Stimulated activated CD4-positive, alpha-beta T cell treated with anti-CD3 and anti-CD28 coated beads, Interleukin-1b, Interleukin-23, amount 100 ng/mL, for 1 hour (primary cell): ENCODE data around the gene CSTF2T.
"Not testable (repeated sequence)": the region's sequence is repeated elsewhere in the genome, so short reads cannot be mapped to it uniquely, and the experiment has no call there.

Source experiments
- DNase-seq, 2 donors: peaks; one replicate each; pipeline ENCODE4 v3.0.0-alpha.2; 2020; ENCODE audit warnings: low read depth in 2 of 2

Gene CSTF2T

DNA sequence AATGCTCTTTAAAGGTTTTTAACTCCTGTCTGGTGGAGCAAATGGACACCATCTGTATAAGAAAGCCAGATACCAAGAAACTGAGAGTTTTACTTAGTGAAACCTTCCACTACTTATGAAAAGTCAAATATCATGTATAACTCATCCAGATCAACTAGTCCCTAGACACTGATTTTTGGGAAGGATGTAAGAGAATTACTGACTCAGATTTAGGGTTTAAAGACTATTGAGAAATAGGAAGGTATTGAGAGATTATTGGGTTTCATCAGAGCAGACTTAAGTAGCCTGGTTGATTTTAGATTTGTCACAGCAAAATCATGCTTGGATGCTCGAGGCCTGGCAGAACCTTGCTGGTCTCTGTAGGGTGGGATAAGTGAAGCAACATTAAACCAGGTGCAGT is 3.1 kb downstream of the CSTF2T start:
- DNase-seq = no peak

DNA sequence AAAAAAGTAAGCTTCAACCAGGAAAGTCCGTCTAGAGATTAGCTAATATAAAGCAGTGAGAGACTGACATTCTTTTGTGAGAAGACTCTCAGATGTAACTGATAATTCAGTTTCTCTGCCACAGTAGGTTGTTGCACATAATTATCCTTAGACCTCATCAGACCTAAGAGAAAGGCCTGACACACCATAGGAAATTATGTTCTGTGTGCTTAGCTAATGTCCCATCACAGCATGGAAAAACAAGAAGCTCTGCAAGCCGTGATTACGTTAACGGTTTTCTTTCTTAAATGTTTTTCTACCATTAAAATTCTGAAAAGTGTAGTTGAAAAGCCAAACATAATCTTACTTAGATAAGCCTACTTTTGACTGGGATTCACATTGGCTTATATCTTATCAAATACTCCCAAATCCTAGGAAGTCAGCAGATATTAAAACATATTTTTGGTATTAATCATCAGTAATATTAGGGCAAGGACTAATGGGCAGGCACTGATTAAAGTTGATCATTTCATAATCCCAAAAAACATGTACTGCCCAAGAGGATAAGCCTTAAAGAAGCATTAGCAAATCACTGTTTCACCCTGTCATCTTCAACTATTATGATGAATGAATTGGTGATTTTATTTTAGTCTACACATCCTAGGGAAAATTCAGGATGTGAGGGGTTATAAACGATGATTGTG is 5.2 kb downstream of the CSTF2T start:
- DNase-seq = no peak

DNA sequence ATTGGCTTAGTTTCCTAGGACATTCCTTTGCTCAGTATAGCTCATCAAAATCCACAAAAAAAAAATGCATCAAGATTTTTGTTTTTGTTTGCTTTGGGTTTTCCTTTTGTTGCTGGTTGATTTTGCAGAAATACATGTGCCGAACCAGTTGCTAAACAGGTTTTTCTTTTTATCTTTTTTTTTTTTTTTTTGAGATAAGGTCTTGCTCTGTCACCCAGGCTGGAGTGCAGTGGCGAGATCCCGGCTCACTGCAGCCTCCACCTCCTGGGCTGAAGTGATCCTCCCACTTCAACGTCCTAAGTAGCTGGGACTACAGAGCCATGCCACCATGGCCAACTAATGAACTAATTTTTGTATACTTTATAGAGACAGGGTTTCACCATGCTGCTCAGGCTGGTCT is 8.3 kb downstream of the CSTF2T start:
- DNase-seq = no peak

DNA sequence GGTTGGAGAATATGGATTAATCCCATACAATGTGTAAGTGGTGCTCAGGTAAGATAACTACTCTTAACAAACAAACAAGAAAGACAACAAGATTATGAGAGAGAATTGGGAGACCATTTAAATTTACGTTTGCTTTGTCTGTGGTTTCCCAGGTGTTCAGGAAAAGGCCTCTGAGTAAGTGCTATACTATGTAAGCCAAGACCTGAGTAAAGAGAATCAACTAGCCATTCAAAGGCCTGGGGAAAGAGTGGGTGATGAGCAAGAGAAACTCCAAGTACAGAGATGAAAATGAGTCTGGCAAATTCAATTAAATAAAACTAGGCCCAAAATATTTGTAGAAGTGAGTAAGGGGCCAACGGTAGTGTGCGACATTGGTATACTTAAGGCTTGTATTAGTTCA is 9.9 kb downstream of the CSTF2T start:
- no peak for DNase-seq

DNA sequence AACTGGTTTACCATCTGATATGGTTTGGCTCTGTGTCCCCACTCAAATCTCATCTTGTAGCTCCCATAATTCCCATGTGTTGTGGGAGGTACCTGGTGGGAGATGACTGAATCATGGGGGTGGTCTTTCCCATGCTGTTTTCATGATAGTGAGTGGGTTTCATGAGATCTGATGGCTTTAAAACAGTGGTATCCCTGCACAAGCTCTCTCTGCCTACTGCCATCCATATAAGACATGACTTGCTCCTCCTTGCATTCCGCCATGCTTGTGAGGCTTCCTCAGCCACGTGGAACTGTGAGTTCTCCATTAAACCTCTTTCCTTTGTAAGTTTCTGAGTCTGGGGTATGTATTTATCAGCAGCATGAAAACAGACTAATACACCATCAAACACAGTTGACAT is 10.6 kb downstream of the CSTF2T start:
- not testable (repeated sequence) for DNase-seq

DNA sequence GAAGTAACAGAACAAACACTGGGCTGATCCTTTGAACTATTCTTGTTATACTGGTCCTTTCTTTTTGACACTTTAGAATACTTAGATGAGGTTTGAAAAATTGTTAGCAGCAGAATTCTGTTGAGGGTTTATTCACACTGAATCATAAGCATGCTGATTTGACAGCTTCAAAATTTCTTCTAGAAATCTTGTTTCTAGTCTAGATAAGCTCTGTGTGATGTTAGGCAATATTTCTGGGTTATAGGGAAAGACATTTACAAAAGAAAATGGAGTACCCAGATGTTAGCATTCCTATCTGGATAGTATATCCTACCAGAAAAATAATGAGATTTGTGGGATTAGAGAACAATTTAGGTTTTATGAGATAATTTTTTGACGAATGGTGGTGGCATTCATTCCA is 12.1 kb downstream of the CSTF2T start:
- no peak for DNase-seq

DNA sequence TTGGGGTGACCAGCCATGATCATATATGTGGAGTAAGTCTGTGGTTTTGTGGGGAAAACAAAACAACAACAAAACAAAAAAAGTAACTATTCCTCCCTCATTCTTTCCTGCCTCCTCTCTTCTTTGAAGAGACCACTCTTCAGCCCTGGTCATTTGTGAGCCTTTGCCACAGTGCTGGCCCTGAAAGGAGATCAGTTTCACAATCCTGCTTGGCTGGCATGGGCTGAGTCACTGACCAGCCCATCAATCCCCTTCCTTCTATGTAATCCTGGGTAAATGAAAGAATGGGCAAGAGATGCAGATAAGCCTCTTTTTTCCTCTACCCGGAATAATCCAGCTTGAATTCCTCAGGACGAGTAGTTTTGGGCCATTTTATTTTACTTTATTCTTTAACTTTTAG is 13.6 kb downstream of the CSTF2T start:
- DNase-seq = no peak

DNA sequence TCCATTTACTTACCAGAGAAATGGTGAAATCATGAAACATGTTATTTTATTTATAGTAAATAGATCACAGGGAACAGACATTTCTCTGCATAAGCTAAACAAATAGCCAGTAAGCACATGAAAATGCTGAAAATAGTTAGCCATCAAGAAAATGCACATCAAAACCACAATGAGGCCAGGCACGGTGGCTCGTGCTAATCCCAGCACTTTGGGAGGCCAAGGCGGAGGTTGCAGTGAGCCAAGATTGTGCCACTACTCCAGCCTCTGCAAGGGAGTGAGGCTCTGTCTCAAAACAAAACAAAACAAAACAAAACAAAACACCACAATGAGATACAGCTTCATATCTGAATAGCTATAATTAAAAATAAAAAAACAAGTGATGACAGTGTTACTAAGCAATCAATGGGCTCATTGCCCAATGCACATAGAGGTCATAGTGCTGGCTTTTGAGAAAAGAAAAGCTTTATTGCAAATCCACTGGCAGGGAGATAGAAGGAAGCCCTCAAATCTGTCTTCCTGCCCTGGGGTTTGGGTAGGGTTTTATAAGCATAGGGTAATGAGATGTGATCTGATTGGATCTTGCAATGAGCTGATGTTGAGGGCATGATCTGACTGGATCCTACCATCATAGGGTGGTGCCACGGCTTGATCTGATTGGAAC is 16.2 kb downstream of the CSTF2T start:
- DNase-seq = no peak

DNA sequence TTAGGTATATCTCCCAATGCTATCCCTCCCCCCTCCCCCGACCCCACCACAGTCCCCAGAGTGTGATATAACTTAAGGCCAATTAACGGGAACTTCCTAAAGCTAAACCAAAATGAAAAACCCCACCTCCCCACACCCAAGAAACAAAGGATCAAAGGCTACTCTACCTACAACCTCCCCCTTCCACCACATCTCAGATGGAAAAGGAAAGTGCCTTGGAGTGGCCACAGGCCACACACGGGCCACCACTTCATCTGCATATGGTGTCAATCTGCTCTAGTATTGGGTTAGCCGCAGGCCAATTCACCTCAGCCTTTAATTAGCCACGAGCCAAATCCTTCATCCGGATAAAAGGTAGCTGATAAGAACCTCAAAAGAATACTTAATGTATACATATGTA is 19.6 kb downstream of the CSTF2T start:
- DNase-seq = no peak

DNA sequence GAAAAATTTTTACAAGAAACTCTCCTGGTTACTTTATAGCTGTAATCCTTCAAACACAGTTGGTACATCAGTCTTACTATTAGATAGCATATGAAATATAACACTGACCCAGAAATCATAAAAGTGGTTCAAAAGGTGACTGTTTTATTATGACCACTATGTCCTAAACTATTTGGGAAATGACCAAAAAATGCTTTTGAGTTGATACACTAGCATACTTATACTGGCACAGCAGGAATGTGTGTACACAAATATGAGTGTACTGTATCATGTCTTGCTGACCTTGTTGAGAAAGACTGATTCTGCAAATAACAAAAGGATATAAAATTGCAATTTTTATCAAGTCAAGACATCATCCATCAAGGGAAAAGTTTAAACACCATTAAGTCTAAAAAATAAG is 24.3 kb downstream of the CSTF2T start:
- no peak for DNase-seq

DNA sequence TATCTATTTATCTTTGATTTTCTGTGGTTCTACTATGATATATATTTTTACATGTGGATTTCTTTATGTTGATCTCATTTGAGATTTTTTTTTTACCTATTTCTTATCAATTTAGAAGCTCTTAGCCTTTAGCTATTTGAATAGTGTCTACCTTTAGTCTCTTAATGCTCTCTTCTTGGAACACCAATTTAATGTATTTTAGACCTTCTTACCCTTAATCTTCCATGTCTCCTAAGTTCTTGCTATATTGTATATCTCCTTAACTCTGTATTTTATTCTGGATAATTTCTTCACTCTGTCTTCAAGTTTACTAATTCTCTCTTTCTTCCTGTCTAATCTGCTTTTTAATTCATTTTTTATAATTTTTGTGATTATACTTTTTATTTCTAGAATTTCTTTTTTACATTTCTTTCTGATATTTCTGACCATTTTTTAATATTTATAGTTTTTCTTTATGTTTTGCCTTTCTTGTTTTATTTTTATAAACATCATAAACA is 27.3 kb downstream of the CSTF2T start:
- no peak for DNase-seq

DNA sequence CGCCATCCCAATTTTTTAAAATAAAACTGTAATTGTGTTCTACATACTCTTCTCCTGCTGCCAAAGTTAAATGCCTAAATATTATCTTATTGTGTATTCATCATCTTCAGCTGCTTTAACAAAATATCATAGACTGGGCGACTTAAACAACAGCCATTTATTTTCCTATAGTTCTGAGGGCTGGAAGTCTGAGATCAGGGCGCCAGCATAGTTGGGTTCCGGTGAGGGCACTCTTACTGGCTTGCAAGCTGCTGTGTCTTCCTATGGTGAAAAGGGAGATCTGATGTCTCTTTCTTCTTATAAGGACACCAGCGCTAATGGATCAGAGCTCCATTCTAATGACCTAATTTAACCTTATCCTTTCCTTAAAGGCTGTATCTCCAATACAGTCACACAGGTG is 30.4 kb downstream of the CSTF2T start:
- no peak for DNase-seq

DNA sequence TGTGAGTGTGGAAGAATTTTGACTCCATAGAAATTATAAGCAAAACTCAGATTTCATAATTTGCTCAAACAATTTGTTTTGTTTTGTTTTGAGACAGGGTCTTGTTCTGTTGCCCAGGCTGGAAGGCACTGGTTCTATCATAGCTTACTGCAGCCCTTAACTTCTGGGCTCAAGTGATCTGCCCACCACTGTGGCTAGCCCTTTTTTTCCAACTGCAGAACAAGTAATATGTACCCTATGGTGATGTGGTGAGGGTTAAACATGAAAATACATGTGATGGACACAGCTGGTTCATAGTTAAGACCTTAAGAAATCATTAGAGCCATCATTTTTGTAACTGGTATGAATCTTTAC is 31.1 kb downstream of the CSTF2T start:
- no peak for DNase-seq

DNA sequence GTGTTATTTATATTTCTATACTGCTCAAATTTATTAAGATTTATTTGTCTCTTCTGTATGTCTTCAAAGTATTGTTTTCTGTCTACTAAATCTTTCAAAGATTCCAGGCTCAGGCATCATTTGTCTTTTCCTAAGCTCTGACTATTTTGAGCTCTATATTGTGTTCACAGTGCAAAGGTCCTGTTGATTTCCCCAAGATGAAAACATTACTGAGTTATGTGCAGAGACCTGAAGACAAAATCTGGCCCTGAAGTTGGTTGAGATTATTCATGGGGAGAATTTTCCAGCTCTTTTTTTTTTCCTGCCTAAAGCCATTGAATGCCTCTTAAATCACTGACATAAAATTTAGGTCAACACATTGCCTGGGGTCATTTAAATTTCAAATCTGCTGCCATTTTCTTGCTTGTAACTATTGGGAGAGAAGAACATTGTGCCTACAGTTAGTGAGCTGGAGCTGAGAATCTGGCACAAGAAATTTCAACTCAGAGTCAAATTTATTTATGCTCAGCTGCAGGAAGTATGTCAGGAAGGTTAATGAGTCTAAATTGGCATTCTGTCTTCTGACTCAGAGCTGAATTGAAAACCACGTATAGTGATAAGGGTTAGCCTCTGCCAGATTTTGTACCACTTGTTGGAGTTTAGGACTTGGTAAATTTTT is 31.6 kb downstream of the CSTF2T start:
- no peak for DNase-seq

DNA sequence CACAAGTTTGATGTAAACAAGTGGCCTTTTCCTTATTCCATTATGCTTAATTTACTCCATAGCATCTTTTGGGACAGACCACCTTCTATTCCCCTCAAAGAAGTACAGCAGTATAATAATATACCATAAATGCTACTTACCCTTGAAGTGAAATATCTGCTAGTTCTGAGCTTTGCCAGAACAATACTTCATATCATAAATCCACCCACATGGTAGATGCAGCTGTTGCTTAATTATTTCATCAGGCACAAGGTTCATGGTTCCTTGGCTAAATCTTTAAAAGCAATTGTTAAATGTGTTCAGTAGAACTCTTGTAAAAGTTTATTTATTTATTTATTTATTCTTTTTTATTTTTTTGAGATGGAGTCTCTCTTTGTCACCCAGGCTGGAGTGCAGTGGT is 32.9 kb downstream of the CSTF2T start:
- no peak for DNase-seq

DNA sequence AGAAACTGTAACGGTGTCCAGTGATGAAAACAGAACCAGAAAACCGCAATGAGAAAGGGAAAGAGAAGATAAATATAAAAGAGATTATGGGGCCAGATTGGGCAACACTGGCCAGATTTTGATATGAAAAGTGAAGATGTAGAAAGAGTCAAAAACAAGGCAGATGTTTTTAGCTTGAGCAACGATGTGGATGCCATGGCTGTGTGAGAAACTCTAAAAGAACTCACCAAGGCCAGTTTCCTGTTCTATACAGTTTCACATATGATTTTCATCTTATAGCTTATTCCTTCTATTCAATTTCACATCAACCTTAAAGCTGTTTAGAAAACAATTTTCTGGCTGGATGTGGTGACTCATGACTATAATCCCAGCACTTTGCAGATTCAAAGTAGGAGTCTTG is 36.3 kb downstream of the CSTF2T start:
- DNase-seq = no peak

DNA sequence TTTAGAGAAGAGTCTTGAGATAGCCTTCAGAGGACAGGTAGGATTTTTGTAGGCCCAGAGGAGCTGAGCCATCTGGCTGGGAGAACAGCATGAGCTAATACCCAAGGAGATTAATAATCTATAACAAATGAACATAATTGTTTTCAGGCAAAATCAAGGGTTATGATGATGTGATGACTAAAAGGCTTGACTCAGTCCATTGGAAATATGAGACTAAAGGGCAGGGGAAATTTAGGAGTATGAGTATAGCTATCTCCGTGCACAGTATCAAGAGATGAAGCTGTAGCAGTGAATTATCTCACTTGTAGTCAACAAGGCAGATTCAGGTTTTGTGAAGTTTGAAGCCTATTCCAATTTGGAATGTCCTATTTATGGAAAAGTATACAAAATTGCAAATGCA is 40.1 kb downstream of the CSTF2T start:
- DNase-seq = no peak

DNA sequence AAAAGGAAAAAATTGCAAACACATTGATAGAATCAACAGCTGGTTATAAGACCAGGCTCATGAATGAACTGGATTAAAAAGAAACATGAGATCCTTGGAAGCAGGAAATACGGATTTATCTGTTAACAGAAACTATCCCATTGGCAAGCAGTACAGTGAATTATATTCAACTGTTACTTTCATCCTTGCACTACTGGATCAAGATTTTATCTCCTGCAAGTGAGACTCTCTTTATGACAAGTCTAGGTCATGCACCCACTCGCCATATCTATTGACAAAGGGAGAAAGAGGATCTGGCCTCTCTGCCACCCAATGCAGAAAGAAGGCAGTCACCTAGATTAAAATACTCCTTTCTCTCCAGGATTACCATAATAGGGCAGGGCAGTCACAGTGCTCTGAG is 41.4 kb downstream of the CSTF2T start:
- DNase-seq = no peak

DNA sequence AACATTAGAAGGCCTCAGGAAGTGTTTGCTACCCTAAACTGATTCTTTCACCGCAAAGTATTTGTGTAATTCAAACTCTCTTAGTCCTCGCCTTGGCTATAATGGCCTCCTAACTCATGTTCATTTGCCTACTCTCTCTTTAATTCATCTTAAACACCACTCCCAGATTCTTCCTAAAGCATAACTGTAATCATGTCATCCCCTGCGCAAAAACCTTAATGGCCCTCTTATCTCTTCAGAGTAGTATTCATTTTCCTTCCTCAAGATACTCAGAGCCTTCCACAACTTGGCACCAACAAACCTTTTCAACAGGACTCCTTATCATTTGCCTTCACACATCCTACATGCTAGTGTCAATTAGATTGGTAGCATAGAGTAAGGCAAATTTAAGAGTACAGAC is 42.9 kb downstream of the CSTF2T start:
- DNase-seq = no peak

DNA sequence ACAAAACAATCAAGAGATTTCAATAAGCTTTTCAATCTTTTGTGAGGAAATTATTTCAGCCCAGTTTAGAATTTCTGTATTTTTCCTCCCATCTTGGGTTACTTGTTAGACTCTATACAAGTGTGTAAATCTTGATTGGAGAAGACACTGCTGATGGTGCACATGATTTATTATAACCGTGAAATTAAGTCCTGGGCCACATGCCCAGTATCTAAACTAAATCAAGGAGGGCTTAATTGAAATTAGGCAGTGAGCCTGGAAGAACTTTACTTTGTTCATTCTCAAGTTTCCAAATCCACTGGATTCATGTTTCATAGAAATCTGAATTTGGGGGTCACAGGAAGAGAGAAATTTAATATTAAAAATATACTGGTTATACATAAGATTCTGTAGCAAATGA is 44.5 kb downstream of the CSTF2T start:
- DNase-seq = no peak

DNA sequence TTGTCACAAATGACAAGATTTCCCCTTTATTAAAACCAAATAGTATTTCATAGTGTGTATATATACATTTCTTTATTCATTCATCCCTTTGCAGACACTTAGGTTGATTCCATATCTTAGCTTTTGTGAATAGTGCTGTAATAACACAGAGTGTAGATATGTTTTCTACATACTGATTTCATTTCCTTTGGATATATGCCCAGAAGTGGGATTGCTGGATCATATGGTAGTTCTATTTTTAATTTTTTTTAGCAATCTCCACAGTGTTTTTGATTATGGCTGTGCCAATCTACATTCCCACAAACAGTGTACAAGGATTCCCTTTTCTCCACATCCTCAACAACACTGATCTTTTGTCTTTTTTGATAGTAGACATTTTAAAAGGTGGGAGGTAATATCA is 46.4 kb downstream of the CSTF2T start:
- DNase-seq = no peak

DNA sequence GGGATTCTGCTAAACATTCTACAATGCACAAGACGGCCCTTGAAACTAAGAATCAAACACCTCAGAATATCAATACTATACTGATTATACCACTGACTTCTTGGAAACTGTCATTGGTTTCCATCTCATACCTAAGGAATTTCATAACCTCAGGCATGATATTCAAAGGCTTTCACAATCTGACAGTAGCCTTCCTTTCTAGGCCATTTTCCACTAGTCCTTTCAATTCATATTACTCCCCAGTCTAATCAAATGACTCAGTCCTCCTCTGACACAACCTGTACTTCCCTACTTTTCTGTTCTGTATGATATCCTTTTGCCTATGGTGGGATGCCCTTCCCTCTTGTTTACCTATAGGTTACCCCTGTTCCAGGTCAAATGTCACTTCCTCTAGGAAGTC is 48.3 kb downstream of the CSTF2T start:
- no peak for DNase-seq

DNA sequence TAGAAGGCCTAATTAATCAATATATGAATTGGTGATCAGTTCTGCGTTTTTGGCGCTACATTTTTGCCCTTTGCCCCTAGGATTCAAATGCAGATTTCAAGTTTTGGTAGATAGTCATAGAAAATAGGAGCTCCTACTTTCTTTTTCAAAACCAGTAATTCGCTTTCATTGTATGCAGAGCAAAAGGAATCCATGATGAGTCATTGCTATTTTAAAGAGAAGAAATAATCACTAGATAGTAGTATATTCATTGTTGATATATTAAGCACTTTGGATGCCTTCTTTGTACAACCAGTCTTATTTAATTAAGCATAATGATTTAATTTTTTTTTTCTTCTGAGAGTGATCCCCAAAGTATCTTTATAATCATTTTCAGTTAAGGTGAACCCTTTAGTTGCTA is 50.3 kb downstream of the CSTF2T start:
- DNase-seq = no peak
